ENCODE measurements around the gene APBB3.

DNA sequence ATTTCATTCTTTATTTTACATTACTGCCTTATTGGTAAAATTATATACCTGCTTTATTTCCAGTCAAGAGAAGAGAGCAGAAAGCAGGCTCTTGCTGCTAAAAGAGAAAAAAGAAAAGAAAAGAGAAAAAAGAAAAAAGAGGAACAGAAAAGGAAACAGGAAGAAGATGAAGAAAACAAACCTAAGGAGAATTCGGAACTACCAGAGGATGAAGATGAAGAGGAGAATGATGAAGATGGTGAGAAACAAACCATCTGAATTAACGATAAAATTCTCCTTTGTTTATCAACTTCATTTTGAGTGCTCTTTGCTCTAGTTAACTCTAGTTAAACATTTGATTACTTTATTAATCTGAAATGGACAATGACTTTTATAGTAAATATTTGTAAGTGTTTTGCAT is 40.4 kb downstream of the APBB3 start:
- TF ChIP-seq CTCF (IDR thresholded peaks at IDR 0.05) (no peak), POLR2A (IDR thresholded peaks at IDR 0.05) (no peak)
